GM18867 (cell line): ENCODE data around the gene ITGB4.
"Not testable (repeated sequence)": the region's sequence is repeated elsewhere in the genome, so short reads cannot be mapped to it uniquely, and the experiment has no call there.

Source experiments
- ATAC-seq: cut with Tn5 transposase; IDR thresholded peaks from one replicate; pipeline ENCODE4 v1.9.1; 2021; ENCODE audit warnings: mild to moderate bottlenecking, moderate library complexity; ENCODE audit not compliant: unreplicated experiment

ITGB4 gene

DNA sequence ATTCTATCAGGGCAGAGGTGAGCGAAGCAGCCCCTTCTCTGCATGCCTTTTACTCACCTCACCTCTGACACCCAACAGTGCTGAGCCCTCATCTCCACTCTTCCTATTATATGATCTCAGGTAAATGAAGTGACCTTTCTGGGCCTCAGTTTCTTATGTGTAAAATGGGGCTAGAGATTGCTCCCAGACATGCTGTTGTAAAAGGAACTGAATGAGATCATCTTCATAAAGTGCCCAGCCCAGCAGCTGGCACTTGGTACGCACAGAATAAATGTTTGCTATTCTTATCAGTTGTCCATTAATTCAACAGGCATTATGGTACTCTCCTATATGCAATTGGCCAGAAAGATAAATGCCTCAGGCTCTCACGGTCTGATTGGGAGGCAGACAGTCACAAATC lies 48.3 kb downstream of the ITGB4 start:
- no peak for ATAC-seq

DNA sequence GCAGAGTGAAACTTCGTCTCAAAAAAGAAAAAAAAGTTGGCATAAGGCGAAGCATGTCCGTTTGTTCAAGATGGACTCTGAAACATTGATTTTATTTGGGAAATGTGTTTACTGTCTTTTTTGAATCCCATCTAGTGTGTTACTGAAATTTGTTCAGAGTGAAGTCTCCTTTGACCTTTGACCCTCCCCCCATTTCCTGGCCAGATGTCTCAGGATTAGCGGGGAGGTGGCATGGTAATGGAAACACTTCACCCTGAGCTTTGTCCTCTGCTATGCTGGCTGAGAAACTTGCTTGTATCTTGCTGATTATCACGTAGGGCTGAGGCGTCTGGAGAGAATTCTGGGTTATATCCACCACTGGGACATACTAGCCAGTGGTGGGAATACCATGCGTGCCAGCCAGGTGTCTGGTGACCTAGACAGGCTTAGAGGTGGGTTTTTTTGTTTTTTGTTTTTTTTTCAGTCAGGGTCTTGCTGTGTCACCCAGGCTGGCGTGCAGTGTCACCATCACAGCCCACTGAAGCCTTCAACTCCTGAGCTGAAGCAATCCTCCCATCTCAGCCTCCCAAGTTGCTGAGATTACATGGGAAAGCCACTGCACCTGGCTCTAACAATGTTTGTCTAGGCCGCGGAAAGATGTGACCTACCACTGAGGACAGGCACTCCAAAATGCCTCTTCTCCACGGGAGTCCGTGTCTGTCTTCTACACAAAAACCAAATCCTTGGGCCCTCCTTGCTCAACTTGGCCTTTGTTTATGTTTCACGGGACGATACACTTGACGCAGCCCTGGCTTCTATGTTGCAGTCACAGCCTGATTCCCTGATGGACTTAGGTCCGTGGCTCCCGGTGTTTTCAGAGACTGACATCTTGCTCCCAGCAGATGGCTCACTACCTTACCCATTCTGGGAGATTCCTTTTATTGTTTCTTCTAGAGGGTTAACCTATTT lies 50.3 kb downstream of the ITGB4 start:
- no peak for ATAC-seq

DNA sequence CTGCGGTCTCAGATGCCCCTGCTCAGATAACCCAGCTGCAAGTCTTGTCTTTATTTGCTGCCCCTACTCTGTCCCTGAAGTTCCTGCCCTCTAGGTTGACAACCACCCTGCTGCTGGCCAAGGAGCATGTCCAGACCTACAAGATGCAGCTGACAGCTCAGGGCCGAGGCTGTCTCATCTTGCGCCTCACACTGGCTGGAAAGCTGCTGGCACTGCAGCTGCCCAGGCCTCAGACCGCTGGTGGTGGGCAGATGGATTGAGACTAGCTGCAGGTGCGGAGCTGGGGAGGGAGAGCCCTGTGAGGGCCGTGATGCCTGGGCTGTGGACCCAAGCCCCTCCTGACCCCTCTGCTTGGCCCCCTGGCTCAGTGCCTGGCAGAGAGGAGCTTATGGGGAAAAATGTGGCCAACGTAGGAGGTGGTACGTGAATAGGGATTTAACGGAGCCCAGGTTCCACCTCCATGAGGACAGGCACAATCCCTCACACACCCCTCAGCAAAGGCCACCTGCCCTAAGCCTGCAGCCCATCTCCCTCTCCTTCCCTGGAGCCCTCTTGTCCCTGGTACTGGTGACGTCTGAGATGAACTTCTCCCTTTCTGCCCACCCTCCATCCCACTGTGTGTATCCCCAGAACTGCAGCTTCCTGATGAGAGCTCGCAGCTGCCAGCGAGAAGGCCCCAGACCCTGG lies 52.0 kb downstream of the ITGB4 start:
- ATAC-seq, result no peak

DNA sequence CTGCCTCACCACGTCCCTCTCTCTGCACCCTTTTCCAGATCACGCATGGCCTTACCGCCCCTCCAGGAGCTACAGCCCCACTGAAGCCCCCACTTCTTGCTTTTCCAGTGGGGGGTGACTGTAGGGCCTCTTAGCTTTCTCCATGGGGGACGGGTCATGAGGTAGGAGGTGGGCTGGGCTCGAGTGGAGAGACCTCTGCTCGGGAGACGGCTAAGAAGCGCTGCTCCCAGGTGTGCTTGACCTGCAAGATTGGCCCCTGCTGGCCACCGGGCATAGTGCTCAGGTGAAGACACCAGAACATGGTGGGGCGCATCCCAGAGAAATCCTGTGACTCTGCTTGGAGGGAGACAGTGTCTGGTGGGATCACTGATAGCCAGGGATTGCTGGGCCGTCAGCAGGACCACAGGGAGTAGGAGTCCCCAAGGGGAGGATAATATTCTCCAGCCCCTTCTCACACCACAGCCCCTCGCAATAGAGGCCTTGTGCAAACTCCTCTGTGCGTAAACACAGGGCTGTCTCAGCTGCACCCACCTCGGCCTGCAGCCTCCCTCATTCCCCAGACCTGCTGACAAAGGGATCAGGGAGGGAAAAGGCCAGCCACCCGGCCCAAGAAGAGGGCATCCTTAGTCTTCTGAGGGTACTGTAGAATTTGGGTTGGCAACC lies 52.7 kb downstream of the ITGB4 start:
- ATAC-seq, result no peak

DNA sequence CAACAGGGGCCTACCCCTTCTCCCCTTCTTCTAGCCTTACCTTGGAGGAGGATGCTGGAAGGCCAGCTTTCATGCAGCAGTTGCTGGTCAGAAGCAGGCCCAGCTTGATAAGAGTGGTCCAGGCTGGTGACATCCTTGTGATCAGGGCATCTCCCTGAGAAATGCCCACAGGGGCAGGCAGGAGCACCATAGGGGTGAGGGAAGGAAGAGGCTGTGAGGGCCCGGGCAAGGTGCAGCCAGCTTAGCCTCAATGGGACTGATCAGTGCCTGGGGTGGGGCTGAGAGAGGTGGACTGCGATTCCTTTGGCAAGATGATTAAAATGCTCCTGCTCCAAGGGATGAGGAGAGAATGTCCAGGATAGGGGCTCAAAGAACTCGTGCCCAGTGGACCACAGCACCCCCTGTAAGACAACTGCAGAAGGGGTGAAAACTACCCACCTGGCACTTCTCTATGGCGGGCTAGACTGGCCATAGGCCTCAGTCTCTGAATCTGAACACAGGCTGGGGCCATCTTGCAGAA lies 53.3 kb downstream of the ITGB4 start:
- ATAC-seq, result no peak

DNA sequence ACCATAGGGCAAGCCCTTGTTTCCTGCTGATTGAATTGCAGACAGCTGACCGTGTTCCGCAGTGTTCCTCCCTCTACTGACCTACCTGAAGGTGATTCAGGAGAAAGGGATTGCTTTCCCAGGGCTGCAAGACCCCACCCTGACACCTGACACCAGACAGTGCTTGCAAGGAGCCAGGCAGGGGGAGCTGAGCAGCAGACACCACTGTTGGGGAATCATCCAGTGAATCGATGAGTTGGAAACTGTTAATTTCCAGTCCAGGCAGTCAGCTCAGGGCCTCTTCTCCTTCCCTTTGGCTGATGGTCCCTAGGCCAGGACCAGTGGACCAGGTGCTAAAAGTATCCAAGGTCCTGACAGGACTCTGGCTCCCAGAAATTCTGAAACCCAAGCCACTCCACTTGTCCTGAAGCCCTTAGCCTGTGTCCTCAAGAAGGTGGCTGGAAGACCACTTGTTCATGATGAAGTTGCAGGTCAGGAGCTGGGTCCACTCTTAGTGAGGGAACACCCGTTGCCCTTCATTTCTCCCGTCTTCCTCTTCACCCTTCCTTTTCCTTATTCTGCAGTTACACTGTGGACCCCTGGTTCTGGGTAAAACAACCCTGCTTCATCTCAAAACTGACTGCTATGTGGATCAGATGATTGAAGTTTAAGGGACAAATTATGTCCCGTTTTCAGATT lies 53.9 kb downstream of the ITGB4 start:
- ATAC-seq, result no peak

DNA sequence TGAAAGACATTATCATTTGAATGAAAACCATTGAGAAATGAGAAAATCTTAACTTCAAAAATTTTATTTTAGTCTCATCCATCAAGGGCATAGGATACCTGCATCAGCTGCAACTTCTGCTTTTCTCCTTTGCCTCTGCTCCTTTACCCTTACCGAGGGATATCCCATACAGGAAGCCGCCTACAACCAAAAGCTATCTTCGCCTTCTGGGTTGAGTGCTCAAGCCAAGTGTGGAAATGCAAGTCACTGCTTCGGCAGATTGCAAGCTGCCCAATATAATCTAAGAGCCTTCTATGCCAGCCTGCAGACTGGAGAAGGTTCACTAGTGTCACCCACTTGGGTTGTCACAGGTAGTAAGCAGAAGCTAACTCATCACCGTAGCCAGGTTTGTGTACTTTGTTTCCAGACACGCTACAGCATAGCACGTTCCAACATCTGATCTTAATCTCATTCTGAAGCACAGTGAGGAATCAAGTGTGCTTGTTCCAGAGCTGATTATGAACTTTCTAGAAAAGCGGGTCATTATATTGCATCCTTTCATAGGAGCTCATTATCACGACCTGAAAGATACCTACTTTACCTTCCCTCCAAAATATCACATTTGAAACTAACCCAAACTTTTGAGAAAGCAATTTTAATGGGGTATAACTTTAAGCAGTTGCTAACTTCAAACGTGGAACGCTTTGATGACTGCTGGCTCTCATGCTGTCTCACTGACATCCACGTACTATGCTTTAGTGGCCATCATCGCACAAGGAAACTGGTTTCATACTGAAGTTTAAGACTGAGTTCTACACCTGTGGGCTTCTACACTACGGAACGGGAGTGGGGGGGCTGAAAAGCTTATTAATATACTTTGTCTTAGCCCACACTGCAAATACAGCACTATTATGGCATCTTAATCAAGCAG lies 55.4 kb downstream of the ITGB4 start:
- ATAC-seq, result no peak

DNA sequence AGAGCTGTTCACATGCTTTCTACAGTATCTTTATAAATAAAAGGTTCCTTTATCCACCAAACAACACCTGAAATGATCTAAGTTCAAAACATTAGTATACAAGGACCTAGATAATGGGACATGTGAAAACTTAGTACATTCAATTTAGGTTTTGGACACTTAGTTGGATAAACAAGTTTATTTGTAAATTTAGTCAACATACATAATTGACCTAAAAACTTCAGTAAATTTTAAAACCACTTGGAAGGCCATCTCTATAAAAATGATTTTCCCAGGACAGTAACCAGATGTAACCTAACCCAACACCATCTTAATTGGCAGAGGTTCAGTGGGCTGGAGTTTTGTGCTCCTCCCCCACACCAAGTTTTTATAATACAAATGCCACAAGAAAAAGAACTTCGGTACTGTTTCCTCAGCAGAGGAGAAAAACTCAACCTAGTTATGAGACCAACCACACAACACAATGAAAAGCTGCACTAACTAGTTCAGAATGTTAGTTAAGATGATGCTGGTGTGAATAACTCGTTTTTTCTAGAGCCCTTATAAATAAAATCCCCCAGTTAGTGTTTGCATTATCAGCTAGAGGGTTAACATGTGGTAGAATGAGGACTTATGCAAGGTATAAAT lies 56.1 kb downstream of the ITGB4 start:
- ATAC-seq, result no peak

DNA sequence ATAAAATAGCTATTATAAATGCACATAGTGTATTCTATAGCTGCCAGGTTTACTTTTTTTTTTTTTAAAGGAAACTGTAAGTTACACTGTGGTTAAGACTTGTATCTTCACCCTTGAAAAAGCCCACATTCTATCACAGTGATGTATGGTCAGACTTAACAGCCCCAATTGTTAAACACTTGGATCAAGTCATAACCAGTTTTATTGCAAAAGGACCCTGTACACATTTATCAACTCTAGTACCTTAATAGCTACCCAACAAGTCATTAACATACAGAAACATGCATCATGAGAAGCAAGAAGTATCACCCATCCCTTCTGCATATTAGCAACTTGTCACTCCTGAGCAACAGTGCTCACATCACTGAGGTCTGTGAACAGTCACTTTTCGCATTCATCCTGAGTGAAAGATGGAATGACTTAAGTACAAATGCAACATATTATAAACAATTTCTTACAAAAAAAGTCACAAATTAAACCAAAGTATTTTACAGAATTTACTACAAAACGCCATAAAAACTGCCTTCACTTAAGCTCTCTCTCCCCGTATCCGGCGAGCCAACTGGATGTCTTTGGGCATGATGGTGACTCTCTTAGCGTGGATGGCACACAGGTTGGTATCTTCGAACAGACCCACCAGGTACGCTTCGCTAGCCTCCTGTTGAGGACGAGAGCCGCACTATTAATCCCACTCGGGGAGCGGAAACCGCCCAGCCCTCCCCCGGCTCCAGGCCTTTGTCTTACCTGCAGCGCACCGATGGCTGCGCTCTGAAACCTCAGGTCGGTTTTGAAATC lies 57.0 kb downstream of the ITGB4 start:
- not testable (repeated sequence) for ATAC-seq

DNA sequence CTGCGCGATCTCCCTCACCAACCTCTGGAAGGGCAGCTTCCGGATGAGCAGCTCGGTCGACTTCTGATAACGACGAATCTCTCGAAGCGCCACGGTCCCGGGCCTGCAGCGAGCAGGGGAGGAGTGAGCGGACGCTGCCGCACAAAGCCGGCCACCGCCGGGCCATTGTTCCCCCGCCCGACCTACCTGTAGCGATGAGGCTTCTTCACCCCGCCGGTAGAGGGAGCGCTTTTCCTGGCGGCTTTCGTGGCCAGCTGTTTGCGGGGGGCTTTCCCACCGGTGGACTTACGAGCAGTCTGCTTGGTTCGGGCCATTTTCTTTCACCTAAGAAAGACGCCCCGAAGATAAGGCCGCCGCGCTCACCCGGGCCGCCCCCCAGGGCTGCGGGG lies 57.6 kb downstream of the ITGB4 start:
- peak; percentile 10 for ATAC-seq

DNA sequence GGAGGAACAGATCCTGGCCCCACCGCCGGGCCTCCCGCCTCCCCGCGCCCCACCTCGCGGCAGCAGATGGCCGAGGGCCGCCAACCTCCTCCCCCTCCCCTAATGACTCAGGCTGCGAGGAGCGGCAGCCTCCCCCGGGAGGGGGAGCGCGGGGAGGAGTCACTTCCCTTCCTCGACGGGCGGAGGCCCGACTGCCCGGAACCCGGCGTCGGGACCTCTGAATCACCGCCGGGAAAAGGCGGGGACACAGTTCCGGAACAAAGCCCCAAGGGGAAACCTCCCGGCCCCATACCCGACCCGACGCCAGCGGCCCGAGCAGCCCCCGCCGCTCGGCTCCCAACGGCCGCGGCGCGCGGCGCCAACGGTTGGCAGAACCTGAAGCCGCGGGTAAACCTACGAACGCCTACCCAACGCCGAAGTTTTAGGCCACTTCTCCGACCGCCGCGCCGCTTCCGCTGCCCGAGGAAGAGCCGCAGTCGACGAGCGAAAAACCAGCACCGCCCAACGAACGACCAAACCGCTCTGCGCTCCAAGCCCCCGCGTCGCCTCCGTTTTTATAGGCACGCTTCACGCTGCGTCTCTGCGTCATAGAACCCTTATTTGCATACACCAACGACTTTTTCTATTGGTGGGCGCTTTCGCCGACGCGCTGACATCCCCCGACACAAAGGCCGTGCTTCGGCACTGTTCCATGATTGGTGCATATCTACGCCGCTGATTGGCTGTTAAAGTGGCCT lies 58.2 kb downstream of the ITGB4 start:
- ATAC-seq, result peak; percentile 63

DNA sequence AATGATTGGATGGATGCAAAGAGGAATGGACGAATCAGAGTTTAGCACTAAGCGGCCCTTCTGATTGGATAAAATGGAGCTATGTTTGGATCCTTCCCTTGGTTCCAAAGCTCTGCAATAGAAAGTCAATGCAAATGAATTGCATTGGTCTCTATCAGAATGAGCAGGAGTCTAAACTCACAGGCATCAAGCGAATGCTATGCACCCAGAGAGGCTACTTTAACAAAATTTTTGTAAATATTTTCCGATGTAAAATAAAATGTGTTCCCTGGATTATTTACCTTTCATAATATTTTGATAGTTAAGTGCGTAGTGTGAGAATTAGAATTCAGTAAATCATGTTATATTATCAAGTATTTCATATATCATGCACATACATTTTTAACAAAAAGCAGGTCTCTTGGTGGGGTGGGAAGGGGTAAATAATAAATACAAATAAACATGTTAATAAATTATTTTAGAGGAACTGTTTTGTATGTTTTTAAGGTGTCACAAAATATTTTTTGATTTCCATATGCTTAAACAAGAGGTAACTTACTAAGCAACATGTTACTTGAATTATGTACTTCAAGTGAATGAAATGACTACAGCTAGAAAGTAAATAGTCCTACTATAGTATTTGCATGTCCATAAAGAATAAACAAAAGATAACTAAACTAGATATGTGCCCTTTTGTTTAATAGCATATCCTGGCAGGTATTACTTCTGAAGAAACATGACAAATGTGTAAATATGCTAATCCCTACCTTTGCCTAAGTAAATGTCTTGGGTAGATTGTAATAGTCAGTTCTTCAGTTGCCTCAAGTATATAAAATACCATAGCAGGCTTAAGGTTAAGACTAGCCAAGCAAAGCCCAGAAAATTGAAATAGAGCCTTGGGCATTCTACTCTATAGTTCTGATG lies 59.0 kb downstream of the ITGB4 start:
- ATAC-seq, result no peak

DNA sequence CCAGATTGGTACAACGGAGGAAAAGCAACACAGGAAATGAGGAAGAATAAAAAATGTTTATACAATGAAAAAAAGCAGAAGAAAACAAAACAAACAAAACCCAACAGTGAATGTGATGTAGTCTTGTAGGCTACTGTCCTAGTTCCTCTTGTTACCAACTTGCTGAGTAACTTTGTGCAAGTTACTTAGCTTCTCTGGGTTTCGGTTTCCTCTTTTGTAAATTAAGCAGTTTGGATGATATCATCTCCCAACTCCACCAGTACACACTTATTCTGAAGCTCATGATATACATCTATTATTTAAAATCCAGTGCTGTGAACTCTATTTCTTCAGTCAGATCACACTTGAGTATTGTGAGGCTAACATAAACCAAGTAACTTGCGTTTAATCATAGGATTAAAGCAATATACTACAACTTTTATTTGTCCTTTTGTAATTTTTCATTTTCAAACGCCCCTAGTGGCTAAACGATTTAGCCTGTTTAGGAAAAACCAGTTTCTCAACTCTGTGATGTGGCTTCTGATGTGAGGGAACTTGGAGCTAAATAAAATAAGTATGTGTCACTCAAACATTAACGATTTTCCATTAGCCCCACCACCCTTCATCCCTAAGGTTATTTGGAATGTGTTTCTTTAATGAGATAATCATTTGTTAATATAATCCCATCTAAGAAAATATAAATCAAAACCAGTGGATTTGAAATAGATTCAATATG lies 62.0 kb downstream of the ITGB4 start:
- ATAC-seq, result no peak

DNA sequence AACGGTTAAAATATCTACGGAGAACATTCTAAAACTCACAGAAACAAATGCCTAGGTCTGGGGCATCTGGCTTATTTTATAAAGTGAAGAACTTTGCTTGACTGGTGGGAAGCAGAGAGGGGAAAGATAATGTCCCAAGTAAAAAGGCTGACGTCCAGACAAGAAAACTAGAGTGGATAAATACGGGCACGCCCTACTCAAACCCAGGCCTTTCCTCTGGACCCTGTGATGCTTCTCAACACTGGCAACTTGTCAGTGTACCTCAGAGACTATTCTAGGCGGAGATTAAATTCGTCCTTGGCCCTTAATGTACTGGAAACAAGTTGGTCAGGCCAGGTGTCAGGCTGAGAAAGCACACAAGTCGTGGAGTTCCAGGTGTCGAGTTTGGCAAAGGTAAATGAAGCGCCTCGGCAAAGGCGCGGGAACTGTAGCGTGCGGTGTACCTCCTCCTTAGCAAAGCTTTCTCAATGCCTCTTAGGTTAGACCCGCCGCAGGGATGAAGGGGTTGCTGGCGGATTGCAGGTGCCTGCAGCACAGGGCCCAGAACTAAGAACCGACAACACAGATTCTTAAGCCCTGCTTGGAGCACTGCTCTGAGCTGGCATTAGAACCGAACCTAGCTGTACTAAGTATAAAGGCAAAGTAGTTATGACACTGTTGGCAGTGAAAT lies 62.7 kb downstream of the ITGB4 start:
- no peak for ATAC-seq

DNA sequence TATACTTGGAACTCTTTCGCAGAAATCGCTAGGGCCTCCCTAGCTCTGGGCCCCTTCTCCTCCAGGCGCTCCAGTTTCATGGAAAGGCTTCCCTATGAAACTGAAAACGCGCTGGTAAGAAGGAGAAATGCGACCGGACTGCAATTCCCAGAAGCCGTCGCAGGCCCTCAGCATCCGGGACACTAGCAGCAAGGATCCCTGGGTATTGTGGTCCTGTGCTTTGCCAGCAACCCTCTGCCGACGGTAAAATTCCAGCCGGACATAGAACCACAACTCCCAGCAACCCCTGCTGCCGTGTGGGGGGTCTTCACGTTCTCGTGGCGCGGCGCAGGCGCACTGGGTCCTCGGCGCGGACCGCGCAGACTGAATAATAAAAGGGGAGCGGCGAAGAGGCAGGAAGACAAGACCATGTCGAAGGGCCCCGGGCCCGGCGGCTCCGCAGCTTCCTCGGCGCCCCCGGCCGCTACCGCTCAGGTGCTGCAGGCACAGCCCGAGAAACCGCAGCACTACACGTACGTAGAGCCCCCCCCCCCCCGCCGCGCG lies 63.3 kb downstream of the ITGB4 start, which contains the start of gene UNK:
Gene UNK, plus strand, starts transcription at position 334 of the 543 bp plus-strand sequence. Its CDS starts 75 bp downstream, at position 409.
- peak; percentile 64 for ATAC-seq
